ENCODE data around the gene DIAPH3. TPM values are rescaled to one million over a fixed set of nuclear protein-coding genes. Genes with fewer than 3 reads are reported as not detected.

Gene DIAPH3
- total and polyA plus RNA-seq, 2 of the 8 experiments (the other 6 are each of a cell fraction or from before 2014, with no cell fraction given) = 8.0 to 30.8 TPM

- FAIRE-seq = no peak
- POLR2A ChIA-PET (ENCODE audit: partially characterized antibody) = no interaction called here
- H2BK120ac ChIP-seq (replicated peaks; ENCODE audit: low read depth, low read length) = no peak overlapping the region
- no peak for TF ChIP-seq TAF1 (IDR thresholded peaks at IDR 0.05; ENCODE audit: low read depth, low read length)
- TF ChIP-seq CREB1 (IDR thresholded peaks at IDR 0.05) = no peak
- TF ChIP-seq JUN (IDR thresholded peaks at IDR 0.05; ENCODE audit: low read depth, low read length) = no peak
- no peak for TF ChIP-seq TEAD4 (IDR thresholded peaks at IDR 0.05; ENCODE audit: low read depth, low read length)
- no peak for TF ChIP-seq E2F6 (IDR thresholded peaks at IDR 0.05)
- no peak for TF ChIP-seq FOSL1 (IDR thresholded peaks at IDR 0.05; ENCODE audit: insufficient read depth, low read depth, low read length)
- no peak for TF ChIP-seq RAD21 (IDR thresholded peaks at IDR 0.05 in 1 of 2, conservative IDR thresholded peaks at IDR 0.05 in 1 of 2; ENCODE audit: low read depth in 2 of 2, low read length in 2 of 2)
- no peak for TF ChIP-seq ATF2 (IDR thresholded peaks at IDR 0.05; ENCODE audit: low read length)
- no peak for TF ChIP-seq EGR1 (IDR thresholded peaks at IDR 0.05; ENCODE audit: borderline replicate concordance, low read depth, low read length)
- TF ChIP-seq HDAC2 (IDR thresholded peaks at IDR 0.05; ENCODE audit: borderline replicate concordance in 1 of 2, low read depth in 2 of 2, low read length in 2 of 2) = no peak
- TF ChIP-seq CBX5 (IDR thresholded peaks at IDR 0.05; ENCODE audit: low read depth, low read length) = no peak
- TF ChIP-seq GTF2F1 (IDR thresholded peaks at IDR 0.05; ENCODE audit: borderline replicate concordance, low read depth, low read length) = no peak
These were observed 491.3 kb downstream of the DIAPH3 start for GRCh38 chr13:59672445-59672844.

More at GRCh38 chr13:59672445-59672844, 491.3 kb downstream of the DIAPH3 start:
- H3K14ac ChIP-seq (ENCODE audit: insufficient read length) = no peak overlapping the region
- no peak overlapping the region for H2AFZ ChIP-seq (ENCODE audit: low read length)
- no peak overlapping the region for H3K4ac ChIP-seq (replicated peaks; ENCODE audit: insufficient read length, low read depth, low read length)
- 92% methylated on average over 4 of the region's 4 CpGs; no CpG with 5 or more reads in 1 of the 2 experiments for WGBS, 2 experiments (ENCODE audit: extremely low coverage in 1 of 2, insufficient coverage in 1 of 2, insufficient read length in 1 of 2, insufficient replicate concordance in 2 of 2, low coverage in 1 of 2, low lambda C conversion rate in 2 of 2, missing lambda C conversion rate in 1 of 2)
- H3K9ac ChIP-seq (replicated peaks in 1 of 4; ENCODE audit: extremely low read depth in 1 of 4, low read depth in 3 of 4, low read length in 3 of 4) = no peak overlapping the region
- H2BK15ac ChIP-seq (ENCODE audit: low read length) = no peak overlapping the region
- no peak overlapping the region for H3K4me3 ChIP-seq (ENCODE audit: extremely low read depth in 1 of 4, insufficient read depth in 2 of 4, low read depth in 3 of 4, low read length in 4 of 4)
- H3K56ac ChIP-seq (replicated peaks; ENCODE audit: insufficient read length, low read depth, low read length) = no peak overlapping the region
- H4K20me1 ChIP-seq (replicated peaks in 1 of 2; ENCODE audit: control insufficient read depth in 1 of 2, insufficient read depth in 2 of 2, low read length in 2 of 2) = no peaks in the 10 kb centered on the region
- H3K36me3 ChIP-seq (ENCODE audit: control insufficient read depth in 2 of 4, insufficient read depth in 4 of 4, low read length in 3 of 4) = no peaks in the 10 kb centered on the region
- no peaks in the 10 kb centered on the region for H3K79me1 ChIP-seq (ENCODE audit: low read depth, low read length)
- H3K27me3 ChIP-seq (replicated peaks in 1 of 4; ENCODE audit: control insufficient read depth in 3 of 4, extremely low read depth in 1 of 4, insufficient read depth in 3 of 4, low read length in 3 of 4) = no peaks in the 10 kb centered on the region
- peaks cover 0 to 11% (median 7%) of the 10 kb centered on the region in 4 experiments; a peak in 3 of 7 replicates for H3K4me1 ChIP-seq (replicated peaks in 1 of 4; ENCODE audit: control insufficient read depth in 3 of 4, insufficient read depth in 4 of 4, low read length in 3 of 4)
- H4K91ac ChIP-seq (replicated peaks; ENCODE audit: insufficient read length, low read length) = no peak overlapping the region
- no peak overlapping the region for H3K18ac ChIP-seq (ENCODE audit: extremely low read depth, low read length)
- H2BK20ac ChIP-seq (ENCODE audit: low read length) = no peak overlapping the region
- CTCF ChIA-PET (ENCODE audit: partially characterized antibody) = interaction anchor here (0.7 to 1.8 kb wide), 7 partner anchors 8 to 651 kb away, joined by 3 to 6 read pairs (median 3); no protein-coding TSS in a partner anchor
- no peak overlapping the region for H4K8ac ChIP-seq (ENCODE audit: extremely low read depth, insufficient read depth, low read length)
- H2BK12ac ChIP-seq (ENCODE audit: low read depth, low read length) = no peak overlapping the region
- no peaks in the 10 kb centered on the region for H3K9me3 ChIP-seq (ENCODE audit: insufficient read depth in 2 of 2, low read depth in 1 of 2, low read length in 1 of 2)
- no peak overlapping the region for H2BK5ac ChIP-seq (ENCODE audit: low read depth, low read length)
- no peak overlapping the region for H3K27ac ChIP-seq (ENCODE audit: low read depth, low read length)
- H3K79me2 ChIP-seq (ENCODE audit: control insufficient read depth in 1 of 2, insufficient read depth in 2 of 2, low read length in 2 of 2) = no peaks in the 10 kb centered on the region
- H3K23me2 ChIP-seq (ENCODE audit: low read depth, low read length) = no peaks in the 10 kb centered on the region
- DNase-seq (ENCODE audit: low read depth in 1 of 2, low spot score in 2 of 2) = no peak
- H3K4me2 ChIP-seq (ENCODE audit: insufficient read depth in 1 of 2, low read depth in 2 of 2, low read length in 2 of 2) = no peak overlapping the region
- H3K23ac ChIP-seq (ENCODE audit: insufficient read length) = no peak overlapping the region
- H4K5ac ChIP-seq (ENCODE audit: insufficient read length, low read depth, low read length) = no peak overlapping the region
- H2AK5ac ChIP-seq (ENCODE audit: low read depth, low read length) = no peak overlapping the region

Data from H1 (cell line).